Brain microvascular endothelial cell (primary cell): ENCODE data around the gene ANAPC15.
"Not testable (repeated sequence)": the region's sequence is repeated elsewhere in the genome, so short reads cannot be mapped to it uniquely, and the experiment has no call there.

Experiments
- DNase-seq: peaks from one replicate; pipeline ENCODE4 v3.0.0-alpha.2; 2020
- H3K27ac ChIP-seq: fragments of 250-450 bp; sonication (Bioruptor Pico); 2 replicates; pipeline ENCODE4 v1.5.1; 2020; ENCODE audit warnings: mild to moderate bottlenecking, moderate library complexity
- H3K27me3 ChIP-seq: fragments of 250-450 bp; sonication (Bioruptor Pico); replicated peaks from 2 replicates; pipeline ENCODE4 v1.5.1; 2020; ENCODE audit warnings: mild to moderate bottlenecking
- H3K36me3 ChIP-seq: fragments of 250-450 bp; sonication (Bioruptor Pico); replicated peaks from 2 replicates; pipeline ENCODE4 v1.5.1; 2020; ENCODE audit warnings: mild to moderate bottlenecking
- H3K4me3 ChIP-seq: 2 replicates; pipeline ENCODE4 v1.5.1; 2011; ENCODE audit warnings: low read depth, mild to moderate bottlenecking, control low read depth, low read length, moderate library complexity
- in situ Hi-C: cut with HindIII; loops from 2 replicates; pipeline ENCODE4 v1.10.0; 2017; ENCODE audit warnings: low sequenced_read_pairs, low pct_ligation_motif_present
- TF ChIP-seq, protein P1 (sequence below): IDR thresholded peaks from 2 replicates; pipeline ENCODE4 v1.5.1; 2011; ENCODE audit warnings: low read depth, mild to moderate bottlenecking, moderate library complexity, low read length, control low read depth, inconsistent platforms; ENCODE audit errors: missing control alignments

ANAPC15 gene

DNA sequence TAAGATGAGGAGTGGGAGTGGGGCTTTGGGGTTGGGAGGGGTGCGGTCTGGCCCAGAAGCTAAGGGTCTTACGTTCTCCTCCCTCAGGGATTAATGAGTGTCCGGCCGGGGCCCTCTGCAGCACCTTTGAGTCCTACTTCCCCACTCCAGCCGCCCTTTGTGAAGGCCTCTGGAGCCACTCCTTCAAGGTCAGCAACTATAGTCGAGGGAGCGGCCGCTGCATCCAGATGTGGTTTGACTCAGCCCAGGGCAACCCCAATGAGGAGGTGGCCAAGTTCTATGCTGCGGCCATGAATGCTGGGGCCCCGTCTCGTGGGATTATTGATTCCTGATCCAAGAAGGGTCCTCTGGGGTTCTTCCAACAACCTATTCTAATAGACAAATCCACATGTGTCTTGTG lies 27.0 kb upstream of the ANAPC15 start:
- TF ChIP-seq, protein P1, sequence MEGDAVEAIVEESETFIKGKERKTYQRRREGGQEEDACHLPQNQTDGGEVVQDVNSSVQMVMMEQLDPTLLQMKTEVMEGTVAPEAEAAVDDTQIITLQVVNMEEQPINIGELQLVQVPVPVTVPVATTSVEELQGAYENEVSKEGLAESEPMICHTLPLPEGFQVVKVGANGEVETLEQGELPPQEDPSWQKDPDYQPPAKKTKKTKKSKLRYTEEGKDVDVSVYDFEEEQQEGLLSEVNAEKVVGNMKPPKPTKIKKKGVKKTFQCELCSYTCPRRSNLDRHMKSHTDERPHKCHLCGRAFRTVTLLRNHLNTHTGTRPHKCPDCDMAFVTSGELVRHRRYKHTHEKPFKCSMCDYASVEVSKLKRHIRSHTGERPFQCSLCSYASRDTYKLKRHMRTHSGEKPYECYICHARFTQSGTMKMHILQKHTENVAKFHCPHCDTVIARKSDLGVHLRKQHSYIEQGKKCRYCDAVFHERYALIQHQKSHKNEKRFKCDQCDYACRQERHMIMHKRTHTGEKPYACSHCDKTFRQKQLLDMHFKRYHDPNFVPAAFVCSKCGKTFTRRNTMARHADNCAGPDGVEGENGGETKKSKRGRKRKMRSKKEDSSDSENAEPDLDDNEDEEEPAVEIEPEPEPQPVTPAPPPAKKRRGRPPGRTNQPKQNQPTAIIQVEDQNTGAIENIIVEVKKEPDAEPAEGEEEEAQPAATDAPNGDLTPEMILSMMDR: no peak
- Histone ChIP-seq H3K27ac (no peak overlapping the region), H3K36me3 (no peaks in the 10 kb centered on the region), H3K4me3 (no peak overlapping the region), H3K27me3 (no peaks in the 10 kb centered on the region)
- no peak for DNase-seq
- in situ Hi-C loops: no loop called here

DNA sequence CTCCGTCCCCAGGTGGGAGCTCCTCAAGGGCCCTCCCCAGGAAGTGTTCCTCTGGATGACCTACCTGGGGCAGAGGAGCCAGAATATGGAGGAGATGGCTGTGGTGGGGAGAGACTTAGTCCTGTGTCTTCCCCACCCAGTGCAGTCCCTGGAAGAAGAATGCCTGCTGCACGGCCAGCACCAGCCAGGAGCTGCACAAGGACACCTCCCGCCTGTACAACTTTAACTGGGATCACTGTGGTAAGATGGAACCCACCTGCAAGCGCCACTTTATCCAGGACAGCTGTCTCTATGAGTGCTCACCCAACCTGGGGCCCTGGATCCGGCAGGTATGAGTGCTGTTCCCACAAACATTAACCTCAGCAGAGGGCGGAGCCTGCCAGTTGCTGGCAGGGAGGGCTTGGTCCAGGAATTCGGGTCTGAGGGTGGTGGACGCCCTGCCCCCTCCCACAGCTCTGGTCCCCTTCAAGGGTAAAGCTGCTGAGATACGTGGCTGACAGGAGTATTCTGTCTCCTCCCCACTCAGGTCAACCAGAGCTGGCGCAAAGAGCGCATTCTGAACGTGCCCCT lies 26.4 kb upstream of the ANAPC15 start:
- TF ChIP-seq, protein P1: no peak
- no peaks in the 10 kb centered on the region for H3K36me3 ChIP-seq
- DNase-seq: no peak
- in situ Hi-C loops: no loop called here
- H3K27ac ChIP-seq: no peak overlapping the region
- no peak overlapping the region for H3K4me3 ChIP-seq
- no peaks in the 10 kb centered on the region for H3K27me3 ChIP-seq

DNA sequence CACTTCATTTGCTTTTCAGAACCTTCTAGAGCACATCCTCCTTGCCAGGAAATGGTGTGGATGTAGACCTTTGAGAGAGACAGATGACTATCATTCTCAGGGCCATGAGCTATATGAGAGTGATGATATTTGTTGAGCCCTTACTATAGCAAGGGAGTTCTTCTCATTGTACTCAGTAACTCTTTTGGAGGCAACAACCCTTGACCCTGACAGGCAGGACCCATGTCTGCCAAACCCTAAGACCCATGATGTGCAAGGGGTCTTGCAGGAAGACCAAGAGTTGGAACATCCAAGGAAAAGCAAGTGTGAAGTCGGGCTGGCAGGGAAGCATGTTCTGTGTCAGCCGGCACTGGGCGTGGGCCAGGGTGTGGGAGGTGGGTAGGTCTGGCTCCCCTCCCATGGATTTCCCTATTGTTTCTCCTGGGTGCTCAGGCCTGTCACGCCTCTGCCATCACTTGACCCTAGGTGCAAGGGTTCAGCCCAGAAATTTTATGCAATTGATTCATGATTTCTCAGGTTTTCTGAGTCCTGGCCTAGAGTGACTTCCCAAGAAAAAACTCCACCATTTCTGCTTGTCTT lies 24.3 kb upstream of the ANAPC15 start:
- no peaks in the 10 kb centered on the region for H3K27me3 ChIP-seq
- no peak for DNase-seq
- no peaks in the 10 kb centered on the region for H3K36me3 ChIP-seq
- H3K4me3 ChIP-seq: no peak overlapping the region
- TF ChIP-seq, protein P1: no peak
- H3K27ac ChIP-seq: no peak overlapping the region
- in situ Hi-C loops: no loop called here

DNA sequence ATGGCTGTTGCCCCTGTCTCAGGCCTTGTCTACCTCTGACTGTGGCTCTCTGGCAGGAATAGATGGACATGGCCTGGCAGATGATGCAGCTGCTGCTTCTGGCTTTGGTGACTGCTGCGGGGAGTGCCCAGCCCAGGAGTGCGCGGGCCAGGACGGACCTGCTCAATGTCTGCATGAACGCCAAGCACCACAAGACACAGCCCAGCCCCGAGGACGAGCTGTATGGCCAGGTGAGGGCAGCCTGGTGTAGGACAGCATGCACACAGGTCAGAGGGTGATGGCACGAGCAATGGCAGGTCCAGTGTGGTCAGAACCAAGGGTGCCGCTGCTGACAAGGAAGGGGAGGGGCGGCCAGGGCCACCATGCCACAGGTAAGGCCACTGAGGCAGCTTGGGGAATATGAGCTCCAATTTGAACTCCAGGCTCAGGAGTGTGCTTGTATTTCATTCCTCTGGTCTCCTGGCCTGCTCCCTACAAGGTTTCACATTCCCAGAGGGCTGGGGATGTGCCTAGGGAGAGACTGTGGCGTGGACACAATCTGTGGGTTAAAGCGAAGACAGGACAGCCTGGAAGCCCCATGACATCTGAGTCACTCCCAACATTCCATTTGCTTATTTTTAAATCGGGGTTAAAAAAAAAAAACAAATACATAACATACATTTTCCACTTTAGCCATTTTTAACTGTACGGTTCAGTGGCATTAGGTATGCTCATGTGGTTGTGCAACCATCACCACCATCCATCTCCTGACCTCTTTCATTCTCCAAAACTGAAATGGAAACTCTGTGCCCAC lies 23.6 kb upstream of the ANAPC15 start:
- TF ChIP-seq, protein P1: no peak
- in situ Hi-C loops: no loop called here
- DNase-seq: no peak
- Histone ChIP-seq H3K27me3 (no peaks in the 10 kb centered on the region), H3K4me3 (no peak overlapping the region), H3K27ac (no peak overlapping the region), H3K36me3 (no peaks in the 10 kb centered on the region)

DNA sequence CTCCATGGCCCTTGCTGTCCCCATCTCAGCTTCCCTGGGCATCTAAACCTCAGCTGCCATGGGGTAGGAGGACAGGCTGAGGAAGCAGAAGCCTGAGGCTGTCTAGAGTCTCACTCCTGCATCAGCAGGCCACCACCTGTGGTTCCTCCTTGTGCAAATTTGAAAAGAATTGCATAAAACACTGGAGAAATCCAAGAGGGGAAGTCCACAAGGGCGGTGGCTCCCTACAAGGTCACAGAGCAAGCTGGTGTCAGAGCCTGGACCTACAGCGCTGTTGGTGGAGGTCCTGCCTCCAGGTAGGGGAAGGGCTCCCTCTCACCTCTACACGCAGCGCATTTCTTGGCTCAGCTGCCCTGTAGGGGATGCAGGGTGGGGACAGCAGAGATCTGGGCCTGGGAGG lies 23.0 kb upstream of the ANAPC15 start, which contains the start of gene FOLR3:
Gene FOLR3 (plus strand): TSS at position 253 of the 400 bp plus-strand sequence. CDS start 228 bp downstream, outside the sequence.
- H3K27ac ChIP-seq, H3K36me3 ChIP-seq, DNase-seq, H3K27me3 ChIP-seq, H3K4me3 ChIP-seq, in situ Hi-C loops: not testable (repeated sequence)

DNA sequence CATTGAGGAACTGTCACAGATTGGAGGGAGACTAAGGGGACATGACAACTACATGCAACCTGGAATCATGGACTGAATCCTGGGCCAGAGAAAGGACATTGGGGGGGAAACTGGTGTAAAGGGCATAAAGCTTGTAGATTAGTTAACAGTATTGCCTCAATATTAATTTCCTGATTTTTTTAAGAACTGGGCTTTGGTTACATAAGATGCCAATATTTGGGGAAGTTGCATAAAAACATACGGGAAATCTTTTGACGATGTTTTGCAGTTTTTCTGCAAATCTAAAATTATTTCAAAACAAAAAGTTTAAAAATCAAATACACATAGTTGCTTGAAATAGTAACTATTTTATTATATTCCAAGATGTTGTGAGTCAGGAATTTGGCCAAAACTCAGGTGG lies 20.2 kb upstream of the ANAPC15 start:
- TF ChIP-seq, protein P1: no peak
- Histone ChIP-seq H3K27me3 (no peaks in the 10 kb centered on the region), H3K36me3 (no peaks in the 10 kb centered on the region), H3K4me3 (no peak overlapping the region), H3K27ac (no peak overlapping the region)
- in situ Hi-C loops: no loop called here
- no peak for DNase-seq
